Measurements from ENCODE around the gene GUCY1A1. TPM values are rescaled to one million over a fixed set of nuclear protein-coding genes. Genes with fewer than 3 reads are reported as not detected.
"Not testable (repeated sequence)": the region's sequence is repeated elsewhere in the genome, so short reads cannot be mapped to it uniquely, and the experiment has no call there.

GUCY1A1 gene
- total RNA-seq, 1 donor = not detected

DNA sequence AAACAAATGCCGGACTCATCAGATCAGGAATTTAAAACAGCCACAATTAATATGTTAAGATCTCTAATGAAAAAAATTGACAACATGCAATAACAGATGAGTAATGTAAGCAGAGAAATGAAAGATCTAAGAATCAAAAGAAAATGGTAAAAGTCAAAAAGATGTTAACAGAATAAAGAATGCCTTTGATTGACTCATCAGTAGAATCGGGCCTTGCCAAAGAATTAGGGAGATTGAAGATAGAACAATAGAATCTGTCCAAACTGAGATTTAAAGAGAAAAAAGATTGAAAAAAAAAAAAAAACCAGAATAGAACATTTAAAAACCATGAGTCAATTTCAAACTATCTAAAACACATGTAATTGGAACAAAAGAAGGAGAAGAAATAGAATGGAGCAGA lies 25.9 kb upstream of the GUCY1A1 start:
- H3K27me3 ChIP-seq (ENCODE audit: insufficient read depth, low read length) = no peaks in the 10 kb centered on the region
- TF ChIP-seq, protein P1, sequence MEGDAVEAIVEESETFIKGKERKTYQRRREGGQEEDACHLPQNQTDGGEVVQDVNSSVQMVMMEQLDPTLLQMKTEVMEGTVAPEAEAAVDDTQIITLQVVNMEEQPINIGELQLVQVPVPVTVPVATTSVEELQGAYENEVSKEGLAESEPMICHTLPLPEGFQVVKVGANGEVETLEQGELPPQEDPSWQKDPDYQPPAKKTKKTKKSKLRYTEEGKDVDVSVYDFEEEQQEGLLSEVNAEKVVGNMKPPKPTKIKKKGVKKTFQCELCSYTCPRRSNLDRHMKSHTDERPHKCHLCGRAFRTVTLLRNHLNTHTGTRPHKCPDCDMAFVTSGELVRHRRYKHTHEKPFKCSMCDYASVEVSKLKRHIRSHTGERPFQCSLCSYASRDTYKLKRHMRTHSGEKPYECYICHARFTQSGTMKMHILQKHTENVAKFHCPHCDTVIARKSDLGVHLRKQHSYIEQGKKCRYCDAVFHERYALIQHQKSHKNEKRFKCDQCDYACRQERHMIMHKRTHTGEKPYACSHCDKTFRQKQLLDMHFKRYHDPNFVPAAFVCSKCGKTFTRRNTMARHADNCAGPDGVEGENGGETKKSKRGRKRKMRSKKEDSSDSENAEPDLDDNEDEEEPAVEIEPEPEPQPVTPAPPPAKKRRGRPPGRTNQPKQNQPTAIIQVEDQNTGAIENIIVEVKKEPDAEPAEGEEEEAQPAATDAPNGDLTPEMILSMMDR (IDR thresholded peaks at IDR 0.05; ENCODE audit: extremely low read depth, low read depth, low read length) = no peak
- H3K9me3 ChIP-seq (ENCODE audit: low read depth, low read length) = no peaks in the 10 kb centered on the region
- no peak overlapping the region for H2AFZ ChIP-seq (ENCODE audit: low read length)
- no peak overlapping the region for H3K27ac ChIP-seq (ENCODE audit: low read depth, low read length)
- no peaks in the 10 kb centered on the region for H3K79me2 ChIP-seq (ENCODE audit: insufficient read depth, low read length)
- no peaks in the 10 kb centered on the region for H4K20me1 ChIP-seq (ENCODE audit: insufficient read depth, low read length)
- no peak overlapping the region for H3K4me2 ChIP-seq (ENCODE audit: insufficient read depth, low read length)
- DNase-seq (ENCODE audit: insufficient read length, low spot score, missing footprints) = no peak
- no peaks in the 10 kb centered on the region for H3K4me1 ChIP-seq (ENCODE audit: insufficient read depth, low read length)
- no peaks in the 10 kb centered on the region for H3K36me3 ChIP-seq (ENCODE audit: insufficient read depth, low read length)
- H3K4me3 ChIP-seq (ENCODE audit: insufficient read depth, low read length) = no peak overlapping the region

- H3K36me3 ChIP-seq (ENCODE audit: insufficient read depth, low read length) = no peaks in the 10 kb centered on the region
- no peak for DNase-seq (ENCODE audit: insufficient read length, low spot score, missing footprints)
- TF ChIP-seq, protein P1 (IDR thresholded peaks at IDR 0.05; ENCODE audit: extremely low read depth, low read depth, low read length) = no peak
Observed at GRCh38 chr4:155643087-155643486, 23.6 kb upstream of the GUCY1A1 start.

GRCh38 chr4:155646001-155646400 lies 20.6 kb upstream of the GUCY1A1 start:
- no peak overlapping the region for H2AFZ ChIP-seq (ENCODE audit: low read length)
- TF ChIP-seq, protein P1 (IDR thresholded peaks at IDR 0.05; ENCODE audit: extremely low read depth, low read depth, low read length) = no peak
- H3K36me3 ChIP-seq (ENCODE audit: insufficient read depth, low read length) = no peaks in the 10 kb centered on the region
- no peaks in the 10 kb centered on the region for H3K79me2 ChIP-seq (ENCODE audit: insufficient read depth, low read length)
- no peaks in the 10 kb centered on the region for H3K9me3 ChIP-seq (ENCODE audit: low read depth, low read length)
- no peaks in the 10 kb centered on the region for H3K27me3 ChIP-seq (ENCODE audit: insufficient read depth, low read length)
- H3K4me1 ChIP-seq (ENCODE audit: insufficient read depth, low read length) = no peaks in the 10 kb centered on the region
- no peak for DNase-seq (ENCODE audit: insufficient read length, low spot score, missing footprints)
- no peaks in the 10 kb centered on the region for H4K20me1 ChIP-seq (ENCODE audit: insufficient read depth, low read length)
- no peak overlapping the region for H3K4me3 ChIP-seq (ENCODE audit: insufficient read depth, low read length)
- no peak overlapping the region for H3K4me2 ChIP-seq (ENCODE audit: insufficient read depth, low read length)
- H3K27ac ChIP-seq (ENCODE audit: low read depth, low read length) = no peak overlapping the region

More at GRCh38 chr4:155643087-155643486, 23.6 kb upstream of the GUCY1A1 start:
- H3K79me2 ChIP-seq (ENCODE audit: insufficient read depth, low read length) = no peaks in the 10 kb centered on the region
- H3K27ac ChIP-seq (ENCODE audit: low read depth, low read length) = no peak overlapping the region
- H3K27me3 ChIP-seq (ENCODE audit: insufficient read depth, low read length) = no peaks in the 10 kb centered on the region
- no peaks in the 10 kb centered on the region for H3K9me3 ChIP-seq (ENCODE audit: low read depth, low read length)
- H3K4me1 ChIP-seq (ENCODE audit: insufficient read depth, low read length) = no peaks in the 10 kb centered on the region
- H3K4me3 ChIP-seq (ENCODE audit: insufficient read depth, low read length) = no peak overlapping the region
- no peak overlapping the region for H3K4me2 ChIP-seq (ENCODE audit: insufficient read depth, low read length)
- no peak overlapping the region for H2AFZ ChIP-seq (ENCODE audit: low read length)
- H4K20me1 ChIP-seq (ENCODE audit: insufficient read depth, low read length) = no peaks in the 10 kb centered on the region

DNA sequence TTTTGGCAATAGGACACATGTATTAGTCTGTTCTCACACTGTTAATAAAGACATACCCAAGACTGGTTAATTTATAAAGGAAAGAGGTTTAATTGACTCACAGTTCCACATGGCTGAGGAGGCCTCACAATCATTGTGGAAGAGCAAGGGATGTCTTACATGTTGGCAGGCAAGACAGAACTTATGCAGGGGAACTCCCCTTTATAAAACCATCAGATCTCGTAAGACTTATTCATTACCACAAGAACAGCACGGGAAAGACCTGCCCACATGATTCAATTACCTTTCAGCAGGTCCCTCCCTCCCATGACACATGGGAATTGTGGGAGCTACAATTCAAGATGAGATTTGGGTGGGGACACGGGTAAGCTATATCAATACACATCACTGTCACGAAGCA lies 15.9 kb upstream of the GUCY1A1 start:
- not testable (repeated sequence) for H2AFZ ChIP-seq (ENCODE audit: low read length); H3K4me1 ChIP-seq (ENCODE audit: insufficient read depth, low read length); H3K79me2 ChIP-seq (ENCODE audit: insufficient read depth, low read length); H3K27ac ChIP-seq (ENCODE audit: low read depth, low read length); H3K9me3 ChIP-seq (ENCODE audit: low read depth, low read length); H3K36me3 ChIP-seq (ENCODE audit: insufficient read depth, low read length); DNase-seq (ENCODE audit: insufficient read length, low spot score, missing footprints); H3K27me3 ChIP-seq (ENCODE audit: insufficient read depth, low read length); H4K20me1 ChIP-seq (ENCODE audit: insufficient read depth, low read length); H3K4me2 ChIP-seq (ENCODE audit: insufficient read depth, low read length); H3K4me3 ChIP-seq (ENCODE audit: insufficient read depth, low read length)

Data from osteoblast (primary cell).